Osteocyte (in vitro differentiated cells): Measurements from ENCODE around the gene EXOC6. TPM values are rescaled to one million over a fixed set of nuclear protein-coding genes. Genes with fewer than 3 reads are reported as not detected.

ENCODE experiments used
- DNase-seq: peaks from one replicate; pipeline ENCODE4 v3.0.0; 2021; ENCODE audit warnings: mixed read lengths; ENCODE audit not compliant: unreplicated experiment; ENCODE audit errors: extremely low spot score
- H3K27ac Mint-ChIP-seq: one replicate; pipeline ENCODE4 v1.8.0; 2021; ENCODE audit warnings: mild to moderate bottlenecking, mixed read lengths; ENCODE audit not compliant: unreplicated experiment
- H3K27me3 Mint-ChIP-seq: one replicate; pipeline ENCODE4 v1.8.0; 2021; ENCODE audit warnings: mixed read lengths; ENCODE audit not compliant: unreplicated experiment
- H3K36me3 Mint-ChIP-seq: one replicate; pipeline ENCODE4 v1.8.0; 2021; ENCODE audit warnings: mixed read lengths; ENCODE audit not compliant: unreplicated experiment
- H3K4me1 Mint-ChIP-seq: one replicate; pipeline ENCODE4 v1.8.0; 2021; ENCODE audit warnings: mixed read lengths; ENCODE audit not compliant: unreplicated experiment
- H3K4me3 Mint-ChIP-seq: one replicate; pipeline ENCODE4 v1.8.0; 2021; ENCODE audit warnings: mild to moderate bottlenecking, moderate library complexity, mixed read lengths; ENCODE audit not compliant: unreplicated experiment
- H3K9me3 Mint-ChIP-seq: one replicate; pipeline ENCODE4 v1.8.0; 2021; ENCODE audit warnings: mixed read lengths; ENCODE audit not compliant: unreplicated experiment
- total RNA-seq: library from RNA; stranded (reverse); gene quantifications from 2 replicates; pipeline ENCODE4 v1.2.1, GENCODE V29; 2021
- TF ChIP-seq, protein P1 (sequence below): fragments of 200-600 bp; sonication (generic); IDR thresholded peaks from 2 replicates; pipeline ENCODE4 v1.5.0; 2021; ENCODE audit warnings: antibody characterized with exemption, mild to moderate bottlenecking, moderate library complexity

Gene EXOC6
- total RNA-seq, 1 donor from 2014 or later: 8.5 TPM

DNA sequence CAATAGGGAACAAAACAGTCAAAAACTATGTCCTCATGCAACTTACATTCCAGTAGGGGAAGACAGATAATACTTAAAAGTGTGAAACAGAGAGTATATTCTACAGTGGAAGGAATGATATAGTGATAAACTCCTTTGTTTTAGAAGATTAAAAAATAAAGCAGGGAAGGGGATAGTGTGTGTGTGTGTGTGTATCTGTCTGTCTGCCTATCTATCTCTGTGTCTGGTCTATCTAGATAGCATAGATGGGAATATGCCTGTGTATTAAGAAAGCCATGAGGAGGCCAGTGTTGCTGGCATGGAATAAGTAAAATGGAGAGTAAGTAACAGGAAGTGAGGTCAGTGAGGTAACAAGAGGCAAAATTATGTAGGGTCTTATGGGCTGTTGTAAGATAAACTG is 42.2 kb downstream of the EXOC6 start:
- H3K4me1 Mint-ChIP-seq: peaks cover 8% of the 10 kb centered on the region
- no peak for DNase-seq
- H3K36me3 Mint-ChIP-seq: no peaks in the 10 kb centered on the region
- H3K27ac Mint-ChIP-seq: no peak overlapping the region
- no peaks in the 10 kb centered on the region for H3K27me3 Mint-ChIP-seq
- no peak overlapping the region for H3K4me3 Mint-ChIP-seq
- no peaks in the 10 kb centered on the region for H3K9me3 Mint-ChIP-seq
- TF ChIP-seq, protein P1, sequence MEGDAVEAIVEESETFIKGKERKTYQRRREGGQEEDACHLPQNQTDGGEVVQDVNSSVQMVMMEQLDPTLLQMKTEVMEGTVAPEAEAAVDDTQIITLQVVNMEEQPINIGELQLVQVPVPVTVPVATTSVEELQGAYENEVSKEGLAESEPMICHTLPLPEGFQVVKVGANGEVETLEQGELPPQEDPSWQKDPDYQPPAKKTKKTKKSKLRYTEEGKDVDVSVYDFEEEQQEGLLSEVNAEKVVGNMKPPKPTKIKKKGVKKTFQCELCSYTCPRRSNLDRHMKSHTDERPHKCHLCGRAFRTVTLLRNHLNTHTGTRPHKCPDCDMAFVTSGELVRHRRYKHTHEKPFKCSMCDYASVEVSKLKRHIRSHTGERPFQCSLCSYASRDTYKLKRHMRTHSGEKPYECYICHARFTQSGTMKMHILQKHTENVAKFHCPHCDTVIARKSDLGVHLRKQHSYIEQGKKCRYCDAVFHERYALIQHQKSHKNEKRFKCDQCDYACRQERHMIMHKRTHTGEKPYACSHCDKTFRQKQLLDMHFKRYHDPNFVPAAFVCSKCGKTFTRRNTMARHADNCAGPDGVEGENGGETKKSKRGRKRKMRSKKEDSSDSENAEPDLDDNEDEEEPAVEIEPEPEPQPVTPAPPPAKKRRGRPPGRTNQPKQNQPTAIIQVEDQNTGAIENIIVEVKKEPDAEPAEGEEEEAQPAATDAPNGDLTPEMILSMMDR: no peak

DNA sequence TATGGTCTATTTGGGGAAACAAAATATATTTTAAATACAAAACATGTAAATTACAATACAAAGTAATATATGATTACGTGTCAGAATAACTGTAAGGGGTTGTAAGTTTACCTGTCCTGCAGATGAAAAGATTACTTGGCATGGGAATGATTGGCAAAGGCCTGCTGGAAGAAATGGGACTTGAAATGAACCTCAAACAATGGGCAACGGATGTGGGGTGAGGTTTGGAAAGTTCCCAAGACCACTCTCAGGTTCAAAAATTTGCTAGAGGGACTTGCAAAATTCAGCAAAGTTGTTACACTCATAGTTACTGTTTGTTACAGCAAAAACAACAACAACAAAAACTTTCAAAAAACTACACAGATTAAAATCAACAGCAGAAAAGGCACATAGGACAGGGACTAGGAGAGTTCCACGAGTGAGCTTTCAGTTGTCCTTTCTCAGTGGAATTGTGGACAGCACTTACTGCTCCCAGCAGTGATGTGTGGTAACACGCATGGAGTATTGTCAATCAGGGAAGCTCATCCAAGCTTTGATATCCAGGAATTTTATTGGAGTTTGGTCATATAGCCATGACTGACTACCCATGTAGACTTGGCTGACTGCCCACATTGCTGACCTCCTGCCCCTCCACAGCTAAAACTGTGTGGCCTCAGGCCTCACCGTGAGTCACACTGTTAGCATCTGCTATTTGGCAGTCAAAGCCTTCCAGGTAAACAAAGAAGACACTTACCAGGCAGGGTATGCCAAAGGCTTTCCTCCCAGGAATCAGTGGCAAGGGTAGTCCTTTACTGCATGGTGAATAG is 43.8 kb downstream of the EXOC6 start:
- TF ChIP-seq, protein P1: no peak
- H3K27ac Mint-ChIP-seq: no peak overlapping the region
- no peaks in the 10 kb centered on the region for H3K9me3 Mint-ChIP-seq
- no peaks in the 10 kb centered on the region for H3K36me3 Mint-ChIP-seq
- peak; percentile 86 for DNase-seq
- H3K4me3 Mint-ChIP-seq: no peak overlapping the region
- H3K27me3 Mint-ChIP-seq: no peaks in the 10 kb centered on the region
- peaks cover 8% of the 10 kb centered on the region for H3K4me1 Mint-ChIP-seq

DNA sequence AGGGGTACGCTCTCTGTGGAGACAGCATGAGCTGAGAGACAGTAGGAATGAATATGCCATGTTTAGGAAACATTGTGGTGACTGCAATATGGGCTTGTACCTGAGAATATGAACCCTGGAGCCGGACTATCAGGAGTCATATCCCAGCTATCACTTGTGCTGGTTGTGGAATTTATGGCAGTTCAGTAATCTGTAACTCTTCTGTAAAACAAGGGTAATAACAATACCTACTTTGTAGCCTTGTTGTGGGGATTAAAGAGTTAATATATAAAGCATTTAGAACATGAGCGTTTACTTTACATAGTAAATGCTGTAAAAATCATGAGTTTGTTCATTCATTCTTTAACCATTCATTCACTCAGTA is 44.4 kb downstream of the EXOC6 start:
- DNase-seq: no peak
- Mint-ChIP-seq H3K27ac (no peak overlapping the region), H3K4me1 (peaks cover 8% of the 10 kb centered on the region), H3K36me3 (no peaks in the 10 kb centered on the region), H3K9me3 (no peaks in the 10 kb centered on the region), H3K4me3 (no peak overlapping the region), H3K27me3 (no peaks in the 10 kb centered on the region)
- TF ChIP-seq, protein P1: no peak

DNA sequence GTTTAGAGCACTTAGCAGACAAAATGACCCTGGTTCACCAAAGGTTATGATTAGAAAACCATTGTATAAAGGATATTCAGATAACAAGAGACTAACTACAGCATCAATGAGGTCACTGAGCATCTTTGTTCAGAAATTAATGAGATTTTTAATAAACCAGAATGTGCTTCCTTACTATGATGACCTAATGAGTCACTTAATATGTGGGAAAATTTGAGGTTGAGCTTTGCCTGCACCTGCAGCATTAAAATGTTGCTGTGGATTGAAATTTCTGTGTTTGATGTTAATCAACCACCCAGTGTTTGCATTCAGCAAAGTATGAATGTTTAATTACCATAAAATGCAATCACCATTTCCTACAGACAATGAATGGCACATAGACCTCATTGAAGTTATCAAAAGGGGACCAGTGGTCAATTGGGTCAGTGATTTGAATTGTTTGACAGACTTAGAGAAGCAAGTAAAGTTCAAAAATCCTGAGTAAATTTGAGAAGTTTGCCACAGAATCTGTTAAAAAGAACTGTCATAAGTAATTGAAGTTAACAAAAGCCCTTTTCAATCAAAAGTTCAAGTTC is 45.8 kb downstream of the EXOC6 start:
- Mint-ChIP-seq H3K4me1 (peaks cover 8% of the 10 kb centered on the region), H3K9me3 (no peaks in the 10 kb centered on the region), H3K27me3 (no peaks in the 10 kb centered on the region), H3K4me3 (no peak overlapping the region), H3K27ac (no peak overlapping the region), H3K36me3 (no peaks in the 10 kb centered on the region)
- TF ChIP-seq, protein P1: no peak
- no peak for DNase-seq

DNA sequence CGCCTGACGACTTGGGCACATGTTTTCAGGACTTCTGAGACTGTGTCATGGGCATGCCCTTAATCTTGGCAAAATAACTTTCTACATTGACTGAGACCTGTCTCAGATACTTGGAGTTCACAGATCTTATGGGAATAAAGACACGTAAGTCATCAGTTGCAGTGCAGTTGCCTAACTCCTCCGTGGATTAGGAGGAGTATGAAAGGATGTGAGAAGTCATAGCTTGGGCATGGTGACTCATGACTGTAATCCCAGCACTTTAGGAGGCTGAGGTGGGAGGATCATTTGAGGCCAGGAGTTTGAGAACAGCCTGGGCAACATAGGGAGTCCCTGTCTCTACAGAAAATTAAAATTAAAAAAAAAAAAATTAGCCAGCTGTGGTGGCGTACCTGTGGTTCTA is 49.6 kb downstream of the EXOC6 start:
- DNase-seq: no peak
- Mint-ChIP-seq H3K36me3 (no peaks in the 10 kb centered on the region), H3K27me3 (no peaks in the 10 kb centered on the region), H3K27ac (no peak overlapping the region), H3K4me3 (no peak overlapping the region), H3K9me3 (no peaks in the 10 kb centered on the region), H3K4me1 (no peaks in the 10 kb centered on the region)
- TF ChIP-seq, protein P1: no peak
